ENCODE measurements around the gene RNF212. TPM values are rescaled to one million over a fixed set of nuclear protein-coding genes. Genes with fewer than 3 reads are reported as not detected.
"Not testable (repeated sequence)": the region's sequence is repeated elsewhere in the genome, so short reads cannot be mapped to it uniquely, and the experiment has no call there.

Gene RNF212
- total RNA-seq, 4 donors from 2014 or later = 3.4 to 9.3 (median 6.6) TPM

- TF ChIP-seq CTCF (IDR thresholded peaks at IDR 0.05) = no peak
- DNase-seq (ENCODE audit: low spot score) (no peak), ATAC-seq (ENCODE audit: low FRiP score) (no peak)
Measured at GRCh38 chr4:1047976-1048772, 65.2 kb downstream of the RNF212 start.

GRCh38 chr4:1047106-1047975, 66.0 kb downstream of the RNF212 start:
- no peak for TF ChIP-seq CTCF (IDR thresholded peaks at IDR 0.05)
- no peak for ATAC-seq (ENCODE audit: low FRiP score)
- DNase-seq (ENCODE audit: low spot score) = no peak

GRCh38 chr4:1046581-1047011, 66.8 kb downstream of the RNF212 start:
- DNase-seq (ENCODE audit: low spot score); ATAC-seq (ENCODE audit: low FRiP score): not testable (repeated sequence)

- ATAC-seq (ENCODE audit: low FRiP score) = no peak
- no peak for DNase-seq (ENCODE audit: low spot score)
- no peak for TF ChIP-seq CTCF (IDR thresholded peaks at IDR 0.05)
Measured at GRCh38 chr4:1045595-1046201, 67.7 kb downstream of the RNF212 start.

GRCh38 chr4:1045193-1045594, 68.2 kb downstream of the RNF212 start:
- no peak for DNase-seq (ENCODE audit: low spot score)
- TF ChIP-seq CTCF (IDR thresholded peaks at IDR 0.05) = no peak
- no peak for ATAC-seq (ENCODE audit: low FRiP score)

GRCh38 chr4:1044469-1045192, 68.7 kb downstream of the RNF212 start:
- TF ChIP-seq CTCF (IDR thresholded peaks at IDR 0.05) = no peak
- ATAC-seq (ENCODE audit: low FRiP score) = no peak
- DNase-seq (ENCODE audit: low spot score) = no peak
